NOMO-1 treated with DMSO at 0.1 percent for 48 hours (cell line): Measurements from ENCODE around the gene BRIP1.
A peak's percentile ranks its signal among the peaks of the same experiment; 100 is the strongest.
"Not testable (repeated sequence)": the region's sequence is repeated elsewhere in the genome, so short reads cannot be mapped to it uniquely, and the experiment has no call there.

Experiments
- DNase-seq: peaks from one replicate; lab custom pipeline; 2025; ENCODE audit not compliant: unreplicated experiment; lab: John Stamatoyannopoulos, UW

Gene BRIP1

GRCh38 chr17:61831099-61831498, 32.2 kb downstream of the BRIP1 start:
- no peak for DNase-seq

- DNase-seq: no peak
These were observed 34.6 kb downstream of the BRIP1 start for GRCh38 chr17:61828694-61829093.

GRCh38 chr17:61827649-61828395, 35.5 kb downstream of the BRIP1 start:
- DNase-seq: no peak

GRCh38 chr17:61826866-61827265, 36.5 kb downstream of the BRIP1 start:
- not testable (repeated sequence) for DNase-seq

- not testable (repeated sequence) for DNase-seq
These were observed 37.1 kb downstream of the BRIP1 start for GRCh38 chr17:61826198-61826597.

GRCh38 chr17:61825448-61826137, 37.7 kb downstream of the BRIP1 start:
- no peak for DNase-seq

GRCh38 chr17:61822326-61823285, 40.7 kb downstream of the BRIP1 start:
- no peak for DNase-seq

GRCh38 chr17:61821655-61822054, 41.7 kb downstream of the BRIP1 start:
- no peak for DNase-seq

- not testable (repeated sequence) for DNase-seq
These were observed 44.1 kb downstream of the BRIP1 start for GRCh38 chr17:61819265-61819664.

GRCh38 chr17:61818225-61818624, 45.1 kb downstream of the BRIP1 start:
- DNase-seq: no peak

GRCh38 chr17:61817452-61817851, 45.9 kb downstream of the BRIP1 start:
- DNase-seq: no peak

- peak; percentile 88 for DNase-seq
These were observed 46.8 kb downstream of the BRIP1 start for GRCh38 chr17:61816538-61816937.

- DNase-seq: no peak
These were observed 47.3 kb downstream of the BRIP1 start for GRCh38 chr17:61815863-61816503.

- DNase-seq: no peak
These were observed 48.8 kb downstream of the BRIP1 start for GRCh38 chr17:61814485-61814884.

- no peak for DNase-seq
These were observed 50.1 kb downstream of the BRIP1 start for GRCh38 chr17:61813211-61813610.

- DNase-seq: no peak
These were observed 50.6 kb downstream of the BRIP1 start for GRCh38 chr17:61812747-61813146.

- peak; percentile 69 for DNase-seq
These were observed 53.4 kb downstream of the BRIP1 start for GRCh38 chr17:61809816-61810392.

- no peak for DNase-seq
These were observed 54.9 kb downstream of the BRIP1 start for GRCh38 chr17:61808442-61808841.

- no peak for DNase-seq
These were observed 56.4 kb downstream of the BRIP1 start for GRCh38 chr17:61806936-61807335.

- no peak for DNase-seq
These were observed 57.1 kb downstream of the BRIP1 start for GRCh38 chr17:61806081-61806828.
